GM12878 (cell line): Measurements from ENCODE around the gene HES7.

Experiments
- POLR2AphosphoS5 ChIP-seq: IDR thresholded peaks from 2 replicates; pipeline ENCODE4 v1.6.1; 2011; ENCODE audit warnings: mild to moderate bottlenecking, low read length, inconsistent platforms
- STAT1 ChIP-seq: fragments of 450-650 bp; conservative IDR thresholded peaks from 2 replicates; pipeline ENCODE4 v1.6.1; 2014; ENCODE audit warnings: antibody characterized with exemption, mild to moderate bottlenecking
- TF ChIP-seq, protein P1 (sequence below): IDR thresholded peaks from 2 replicates; pipeline ENCODE4 v1.6.1; 2012; ENCODE audit warnings: mild to moderate bottlenecking, low read depth, low read length
- TF ChIP-seq, protein P2 (sequence below): fragments of 450-650 bp; IDR thresholded peaks from 2 replicates; pipeline ENCODE4 v1.6.1; 2016; ENCODE audit warnings: mild to moderate bottlenecking

DNA sequence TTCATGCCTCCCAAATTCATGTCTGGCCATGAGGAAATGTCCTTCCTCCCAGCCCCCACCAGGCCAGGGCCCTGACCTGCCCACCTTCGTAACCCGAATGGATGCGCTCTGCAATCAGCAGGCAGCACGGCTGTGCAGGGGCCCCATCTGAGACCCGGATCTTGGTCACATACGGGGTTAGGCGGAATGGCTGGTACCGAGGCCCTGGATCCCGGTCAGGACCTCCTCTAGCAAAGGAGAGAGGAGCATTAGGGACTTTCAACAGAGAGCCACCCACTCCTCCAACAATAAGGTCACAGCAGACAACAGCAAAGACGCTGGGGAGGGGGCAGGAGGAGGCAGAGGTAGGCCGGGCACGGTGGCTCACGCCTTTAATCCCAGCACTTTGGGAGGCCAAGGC is 24.7 kb upstream of the HES7 start:
- TF ChIP-seq, protein P1, sequence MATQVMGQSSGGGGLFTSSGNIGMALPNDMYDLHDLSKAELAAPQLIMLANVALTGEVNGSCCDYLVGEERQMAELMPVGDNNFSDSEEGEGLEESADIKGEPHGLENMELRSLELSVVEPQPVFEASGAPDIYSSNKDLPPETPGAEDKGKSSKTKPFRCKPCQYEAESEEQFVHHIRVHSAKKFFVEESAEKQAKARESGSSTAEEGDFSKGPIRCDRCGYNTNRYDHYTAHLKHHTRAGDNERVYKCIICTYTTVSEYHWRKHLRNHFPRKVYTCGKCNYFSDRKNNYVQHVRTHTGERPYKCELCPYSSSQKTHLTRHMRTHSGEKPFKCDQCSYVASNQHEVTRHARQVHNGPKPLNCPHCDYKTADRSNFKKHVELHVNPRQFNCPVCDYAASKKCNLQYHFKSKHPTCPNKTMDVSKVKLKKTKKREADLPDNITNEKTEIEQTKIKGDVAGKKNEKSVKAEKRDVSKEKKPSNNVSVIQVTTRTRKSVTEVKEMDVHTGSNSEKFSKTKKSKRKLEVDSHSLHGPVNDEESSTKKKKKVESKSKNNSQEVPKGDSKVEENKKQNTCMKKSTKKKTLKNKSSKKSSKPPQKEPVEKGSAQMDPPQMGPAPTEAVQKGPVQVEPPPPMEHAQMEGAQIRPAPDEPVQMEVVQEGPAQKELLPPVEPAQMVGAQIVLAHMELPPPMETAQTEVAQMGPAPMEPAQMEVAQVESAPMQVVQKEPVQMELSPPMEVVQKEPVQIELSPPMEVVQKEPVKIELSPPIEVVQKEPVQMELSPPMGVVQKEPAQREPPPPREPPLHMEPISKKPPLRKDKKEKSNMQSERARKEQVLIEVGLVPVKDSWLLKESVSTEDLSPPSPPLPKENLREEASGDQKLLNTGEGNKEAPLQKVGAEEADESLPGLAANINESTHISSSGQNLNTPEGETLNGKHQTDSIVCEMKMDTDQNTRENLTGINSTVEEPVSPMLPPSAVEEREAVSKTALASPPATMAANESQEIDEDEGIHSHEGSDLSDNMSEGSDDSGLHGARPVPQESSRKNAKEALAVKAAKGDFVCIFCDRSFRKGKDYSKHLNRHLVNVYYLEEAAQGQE, result no peak
- TF ChIP-seq STAT1 (no peak), POLR2AphosphoS5 (no peak)
- TF ChIP-seq, protein P2, sequence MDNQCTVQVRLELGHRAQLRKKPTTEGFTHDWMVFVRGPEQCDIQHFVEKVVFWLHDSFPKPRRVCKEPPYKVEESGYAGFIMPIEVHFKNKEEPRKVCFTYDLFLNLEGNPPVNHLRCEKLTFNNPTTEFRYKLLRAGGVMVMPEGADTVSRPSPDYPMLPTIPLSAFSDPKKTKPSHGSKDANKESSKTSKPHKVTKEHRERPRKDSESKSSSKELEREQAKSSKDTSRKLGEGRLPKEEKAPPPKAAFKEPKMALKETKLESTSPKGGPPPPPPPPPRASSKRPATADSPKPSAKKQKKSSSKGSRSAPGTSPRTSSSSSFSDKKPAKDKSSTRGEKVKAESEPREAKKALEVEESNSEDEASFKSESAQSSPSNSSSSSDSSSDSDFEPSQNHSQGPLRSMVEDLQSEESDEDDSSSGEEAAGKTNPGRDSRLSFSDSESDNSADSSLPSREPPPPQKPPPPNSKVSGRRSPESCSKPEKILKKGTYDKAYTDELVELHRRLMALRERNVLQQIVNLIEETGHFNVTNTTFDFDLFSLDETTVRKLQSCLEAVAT, result no peak
